ENCODE measurements around the gene ADD1. TPM values are rescaled to one million over a fixed set of nuclear protein-coding genes. Genes with fewer than 3 reads are reported as not detected.

Gene ADD1
- polyA plus RNA-seq, 1 donor (not counting 4 experiments of a cell fraction or from before 2014, with no cell fraction given), result 109 TPM

DNA sequence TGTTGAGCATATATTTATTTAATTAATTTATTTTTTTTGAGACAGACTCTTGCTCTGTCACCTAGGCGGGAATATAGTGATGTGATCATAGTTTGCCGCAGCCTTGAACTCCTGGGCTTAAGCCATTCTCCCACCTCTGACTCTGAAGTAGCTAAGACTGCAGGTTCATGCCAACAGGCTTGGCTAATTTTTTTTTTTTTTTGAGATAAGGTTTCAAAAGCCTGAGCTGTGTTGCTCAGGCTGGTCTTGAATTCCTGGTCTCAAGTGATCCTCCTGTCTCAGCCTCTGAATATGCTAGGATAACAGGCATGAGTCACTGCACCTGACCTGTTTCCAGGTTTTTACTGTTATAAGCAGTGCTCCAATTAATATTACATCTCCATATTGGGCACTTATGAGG lies 4.8 kb downstream of the ADD1 start:
- H3K27ac ChIP-seq (ENCODE audit: control insufficient read depth, insufficient read depth, low read length), result no peak overlapping the region
- H3K36me3 ChIP-seq (ENCODE audit: control insufficient read depth in 2 of 2, extremely low read depth in 1 of 2, insufficient read depth in 2 of 2, low read length in 2 of 2), result no peaks in the 10 kb centered on the region
- H3K9me3 ChIP-seq (ENCODE audit: control insufficient read depth, low read depth, low read length), result no peaks in the 10 kb centered on the region
- TF ChIP-seq EZH2 (IDR thresholded peaks at IDR 0.05; ENCODE audit: low read length), result no peak
- no peak for TF ChIP-seq CTCF (optimal IDR thresholded peaks at IDR 0.05 in 1 of 3, IDR thresholded peaks at IDR 0.05 in 1 of 3, conservative IDR thresholded peaks at IDR 0.05 in 1 of 3; ENCODE audit: extremely low read depth in 1 of 3, insufficient read depth in 2 of 3, low read length in 3 of 3)
- H3K79me2 ChIP-seq (ENCODE audit: control insufficient read depth, insufficient read depth, low read length), result peaks cover 88% of the 10 kb centered on the region
- H4K20me1 ChIP-seq (ENCODE audit: control insufficient read depth, extremely low read depth, insufficient read depth, low read length), result peaks cover 15% of the 10 kb centered on the region
- DNase-seq (ENCODE audit: low read depth, low spot score) (no peak), FAIRE-seq (no peak)
- dilution Hi-C loops (cut with MboI; ENCODE audit: extremely low pct_ligation_motif_present, low sequenced_read_pairs), result no loop called here
- no peak overlapping the region for H3K9ac ChIP-seq (ENCODE audit: control insufficient read depth, extremely low read depth, insufficient read depth, low read length)
- no peak overlapping the region for H2AFZ ChIP-seq (ENCODE audit: control insufficient read depth, low read length)
- H3K27me3 ChIP-seq (ENCODE audit: control insufficient read depth, extremely low read depth, insufficient read depth, low read length), result no peaks in the 10 kb centered on the region
- H3K9me1 ChIP-seq (ENCODE audit: control insufficient read depth, extremely low read depth, insufficient read depth, low read length), result peaks cover 2% of the 10 kb centered on the region
- H3K4me1 ChIP-seq (ENCODE audit: control insufficient read depth, extremely low read depth, insufficient read depth, low read length), result peaks cover 12% of the 10 kb centered on the region
- H3K4me2 ChIP-seq (ENCODE audit: control insufficient read depth, extremely low read depth, insufficient read depth, low read depth, low read length), result no peak overlapping the region
- no peak overlapping the region for H3K4me3 ChIP-seq (ENCODE audit: control insufficient read depth in 2 of 3, extremely low read depth in 1 of 3, insufficient read depth in 2 of 3, low read depth in 1 of 3, low read length in 3 of 3)

DNA sequence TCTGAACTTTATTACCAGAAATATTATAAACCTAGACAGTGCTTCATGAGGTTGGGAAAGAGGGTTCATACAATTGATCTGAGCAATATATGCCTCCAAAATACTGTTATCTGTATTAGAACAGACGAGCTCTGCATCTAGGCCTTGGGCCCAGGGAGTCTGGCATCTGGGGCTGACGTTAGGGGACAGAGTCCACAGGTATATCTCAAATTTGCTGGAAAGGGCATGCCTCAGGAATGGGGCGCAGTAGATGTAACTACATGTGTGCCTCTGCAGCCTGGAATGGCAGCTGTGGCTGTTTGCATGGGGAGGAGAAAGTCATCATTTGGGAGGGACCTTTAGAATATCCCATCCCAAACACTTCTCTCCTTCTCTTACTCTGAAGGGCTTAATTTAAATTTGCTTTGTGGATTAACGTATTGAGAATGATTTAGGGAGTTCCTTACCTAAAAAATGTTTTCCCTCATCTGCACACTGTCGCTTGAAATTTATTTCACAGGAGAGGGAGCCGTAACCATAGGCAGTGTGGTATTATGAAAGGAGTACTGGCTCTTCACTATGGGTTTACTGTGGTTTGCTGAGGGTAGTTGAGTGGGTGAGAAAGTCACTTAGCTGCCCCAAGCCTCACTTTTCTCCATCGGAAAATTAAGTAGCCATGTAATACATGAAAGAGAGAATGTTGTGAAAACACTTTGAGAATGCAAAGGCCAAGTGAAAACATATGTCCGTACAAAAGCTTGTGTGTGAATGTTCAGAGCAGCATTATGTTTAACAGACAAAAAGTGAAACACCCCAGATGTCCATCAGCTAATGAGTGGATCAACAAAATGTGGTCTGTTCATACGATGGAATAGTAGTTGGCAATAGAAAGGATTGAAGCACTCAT lies 5.9 kb downstream of the ADD1 start:
- TF ChIP-seq CTCF (optimal IDR thresholded peaks at IDR 0.05 in 1 of 3, IDR thresholded peaks at IDR 0.05 in 1 of 3, conservative IDR thresholded peaks at IDR 0.05 in 1 of 3; ENCODE audit: extremely low read depth in 1 of 3, insufficient read depth in 2 of 3, low read length in 3 of 3) (no peak), EZH2 (IDR thresholded peaks at IDR 0.05; ENCODE audit: low read length) (no peak)
- Histone ChIP-seq H4K20me1 (ENCODE audit: control insufficient read depth, extremely low read depth, insufficient read depth, low read length) (peaks cover 15% of the 10 kb centered on the region), H3K4me1 (ENCODE audit: control insufficient read depth, extremely low read depth, insufficient read depth, low read length) (peaks cover 12% of the 10 kb centered on the region), H3K27me3 (ENCODE audit: control insufficient read depth, extremely low read depth, insufficient read depth, low read length) (no peaks in the 10 kb centered on the region), H3K27ac (ENCODE audit: control insufficient read depth, insufficient read depth, low read length) (no peak overlapping the region), H3K4me3 (ENCODE audit: control insufficient read depth in 2 of 3, extremely low read depth in 1 of 3, insufficient read depth in 2 of 3, low read depth in 1 of 3, low read length in 3 of 3) (no peak overlapping the region), H3K9me3 (ENCODE audit: control insufficient read depth, low read depth, low read length) (no peaks in the 10 kb centered on the region), H3K36me3 (ENCODE audit: control insufficient read depth in 2 of 2, extremely low read depth in 1 of 2, insufficient read depth in 2 of 2, low read length in 2 of 2) (peaks cover 0 to 2% of the 10 kb centered on the region in 2 experiments), H3K9ac (ENCODE audit: control insufficient read depth, extremely low read depth, insufficient read depth, low read length) (no peak overlapping the region), H2AFZ (ENCODE audit: control insufficient read depth, low read length) (no peak overlapping the region), H3K79me2 (ENCODE audit: control insufficient read depth, insufficient read depth, low read length) (peaks cover 93% of the 10 kb centered on the region), H3K4me2 (ENCODE audit: control insufficient read depth, extremely low read depth, insufficient read depth, low read depth, low read length) (no peak overlapping the region), H3K9me1 (ENCODE audit: control insufficient read depth, extremely low read depth, insufficient read depth, low read length) (peaks cover 2% of the 10 kb centered on the region)
- FAIRE-seq (no peak), DNase-seq (ENCODE audit: low read depth, low spot score) (no peak)
- dilution Hi-C loops (cut with MboI; ENCODE audit: extremely low pct_ligation_motif_present, low sequenced_read_pairs), result no loop called here
